ENCODE results near the gene IL13RA2.

IL13RA2 gene

GRCh38 chrX:115011428-115011827, 6.0 kb downstream of the IL13RA2 start:
- no peaks in the 10 kb centered on the region for H3K9me3 ChIP-seq (ENCODE audit: control insufficient read depth, low read length)
- no peak overlapping the region for H3K27ac ChIP-seq (ENCODE audit: insufficient read depth, low read depth, low read length, poor library complexity, severe bottlenecking)
- no peaks in the 10 kb centered on the region for H3K27me3 ChIP-seq (ENCODE audit: control insufficient read depth, insufficient read depth, low read length, poor library complexity, severe bottlenecking)
- H3K4me3 ChIP-seq (ENCODE audit: insufficient read depth, low read depth, low read length), result no peak overlapping the region
- WGBS, 2 experiments, result 100% methylated on average over 1 of the region's 1 CpG
- H3K36me3 ChIP-seq (ENCODE audit: control insufficient read depth, insufficient read depth, low read length), result no peaks in the 10 kb centered on the region
- H3K4me1 ChIP-seq (ENCODE audit: control insufficient read depth, insufficient read depth, low read length), result no peaks in the 10 kb centered on the region

GRCh38 chrX:114999906-115000305, 17.5 kb downstream of the IL13RA2 start:
- H3K9me3 ChIP-seq (ENCODE audit: control insufficient read depth, low read length), result no peaks in the 10 kb centered on the region
- 96% methylated on average over 5 to 6 of the region's 6 CpGs for WGBS, 2 experiments

GRCh38 chrX:114997779-114998178, 19.6 kb downstream of the IL13RA2 start:
- no peak overlapping the region for H3K4me3 ChIP-seq (ENCODE audit: insufficient read depth, low read depth, low read length)
- 73 to 84% methylated on average over 2 of the region's 2 CpGs for WGBS, 2 experiments
- no peak overlapping the region for H3K27ac ChIP-seq (ENCODE audit: insufficient read depth, low read depth, low read length, poor library complexity, severe bottlenecking)
- H3K4me1 ChIP-seq (ENCODE audit: control insufficient read depth, insufficient read depth, low read length), result no peaks in the 10 kb centered on the region
- no peaks in the 10 kb centered on the region for H3K9me3 ChIP-seq (ENCODE audit: control insufficient read depth, low read length)
- H3K27me3 ChIP-seq (ENCODE audit: control insufficient read depth, insufficient read depth, low read length, poor library complexity, severe bottlenecking), result no peaks in the 10 kb centered on the region
- H3K36me3 ChIP-seq (ENCODE audit: control insufficient read depth, insufficient read depth, low read length), result no peaks in the 10 kb centered on the region

More at GRCh38 chrX:114999906-115000305, 17.5 kb downstream of the IL13RA2 start:
- Histone ChIP-seq H3K27ac (ENCODE audit: insufficient read depth, low read depth, low read length, poor library complexity, severe bottlenecking) (no peak overlapping the region), H3K36me3 (ENCODE audit: control insufficient read depth, insufficient read depth, low read length) (no peaks in the 10 kb centered on the region), H3K4me1 (ENCODE audit: control insufficient read depth, insufficient read depth, low read length) (no peaks in the 10 kb centered on the region), H3K4me3 (ENCODE audit: insufficient read depth, low read depth, low read length) (no peak overlapping the region), H3K27me3 (ENCODE audit: control insufficient read depth, insufficient read depth, low read length, poor library complexity, severe bottlenecking) (no peaks in the 10 kb centered on the region)

- Histone ChIP-seq H3K27ac (ENCODE audit: insufficient read depth, low read depth, low read length, poor library complexity, severe bottlenecking) (no peak overlapping the region), H3K4me3 (ENCODE audit: insufficient read depth, low read depth, low read length) (no peak overlapping the region), H3K9me3 (ENCODE audit: control insufficient read depth, low read length) (no peaks in the 10 kb centered on the region), H3K27me3 (ENCODE audit: control insufficient read depth, insufficient read depth, low read length, poor library complexity, severe bottlenecking) (no peaks in the 10 kb centered on the region), H3K36me3 (ENCODE audit: control insufficient read depth, insufficient read depth, low read length) (no peaks in the 10 kb centered on the region), H3K4me1 (ENCODE audit: control insufficient read depth, insufficient read depth, low read length) (no peaks in the 10 kb centered on the region)
- WGBS, 2 experiments, result 85 to 92% methylated on average over 4 to 5 of the region's 5 CpGs
Measured at GRCh38 chrX:114985967-114986592, 31.3 kb downstream of the IL13RA2 start.

- WGBS, 2 experiments, result 89% methylated on average over 2 of the region's 2 CpGs; no CpG with 5 or more reads in 1 of the 2 experiments
- no peaks in the 10 kb centered on the region for H3K27me3 ChIP-seq (ENCODE audit: control insufficient read depth, insufficient read depth, low read length, poor library complexity, severe bottlenecking)
- H3K4me3 ChIP-seq (ENCODE audit: insufficient read depth, low read depth, low read length), result no peak overlapping the region
- no peaks in the 10 kb centered on the region for H3K4me1 ChIP-seq (ENCODE audit: control insufficient read depth, insufficient read depth, low read length)
- H3K27ac ChIP-seq (ENCODE audit: insufficient read depth, low read depth, low read length, poor library complexity, severe bottlenecking), result no peak overlapping the region
- no peaks in the 10 kb centered on the region for H3K36me3 ChIP-seq (ENCODE audit: control insufficient read depth, insufficient read depth, low read length)
- no peaks in the 10 kb centered on the region for H3K9me3 ChIP-seq (ENCODE audit: control insufficient read depth, low read length)
Measured at GRCh38 chrX:114976292-114976691, 41.1 kb downstream of the IL13RA2 start.

- Histone ChIP-seq H3K27me3 (ENCODE audit: control insufficient read depth, insufficient read depth, low read length, poor library complexity, severe bottlenecking) (no peaks in the 10 kb centered on the region), H3K27ac (ENCODE audit: insufficient read depth, low read depth, low read length, poor library complexity, severe bottlenecking) (no peak overlapping the region), H3K9me3 (ENCODE audit: control insufficient read depth, low read length) (no peaks in the 10 kb centered on the region), H3K4me1 (ENCODE audit: control insufficient read depth, insufficient read depth, low read length) (no peaks in the 10 kb centered on the region), H3K4me3 (ENCODE audit: insufficient read depth, low read depth, low read length) (no peak overlapping the region), H3K36me3 (ENCODE audit: control insufficient read depth, insufficient read depth, low read length) (no peaks in the 10 kb centered on the region)
Measured at GRCh38 chrX:114973013-114973412, 44.4 kb downstream of the IL13RA2 start.

GRCh38 chrX:114970806-114971205, 46.6 kb downstream of the IL13RA2 start:
- 67 to 85% methylated on average over 3 of the region's 3 CpGs for WGBS, 2 experiments
- no peak overlapping the region for H3K4me3 ChIP-seq (ENCODE audit: insufficient read depth, low read depth, low read length)
- H3K9me3 ChIP-seq (ENCODE audit: control insufficient read depth, low read length), result no peaks in the 10 kb centered on the region

GRCh38 chrX:114964374-114964773, 53.0 kb downstream of the IL13RA2 start:
- no peaks in the 10 kb centered on the region for H3K4me1 ChIP-seq (ENCODE audit: control insufficient read depth, insufficient read depth, low read length)
- no peaks in the 10 kb centered on the region for H3K27me3 ChIP-seq (ENCODE audit: control insufficient read depth, insufficient read depth, low read length, poor library complexity, severe bottlenecking)
- H3K36me3 ChIP-seq (ENCODE audit: control insufficient read depth, insufficient read depth, low read length), result no peaks in the 10 kb centered on the region
- H3K27ac ChIP-seq (ENCODE audit: insufficient read depth, low read depth, low read length, poor library complexity, severe bottlenecking), result no peak overlapping the region
- WGBS, 2 experiments, result 84 to 100% methylated on average over 1 to 3 of the region's 3 CpGs
- H3K9me3 ChIP-seq (ENCODE audit: control insufficient read depth, low read length), result no peaks in the 10 kb centered on the region
- H3K4me3 ChIP-seq (ENCODE audit: insufficient read depth, low read depth, low read length), result no peak overlapping the region

More at GRCh38 chrX:114970806-114971205, 46.6 kb downstream of the IL13RA2 start:
- Histone ChIP-seq H3K27me3 (ENCODE audit: control insufficient read depth, insufficient read depth, low read length, poor library complexity, severe bottlenecking) (no peaks in the 10 kb centered on the region), H3K27ac (ENCODE audit: insufficient read depth, low read depth, low read length, poor library complexity, severe bottlenecking) (no peak overlapping the region), H3K4me1 (ENCODE audit: control insufficient read depth, insufficient read depth, low read length) (no peaks in the 10 kb centered on the region), H3K36me3 (ENCODE audit: control insufficient read depth, insufficient read depth, low read length) (no peaks in the 10 kb centered on the region)

GRCh38 chrX:114962209-114962608, 55.2 kb downstream of the IL13RA2 start:
- no peaks in the 10 kb centered on the region for H3K27me3 ChIP-seq (ENCODE audit: control insufficient read depth, insufficient read depth, low read length, poor library complexity, severe bottlenecking)
- H3K9me3 ChIP-seq (ENCODE audit: control insufficient read depth, low read length), result no peaks in the 10 kb centered on the region
- no peak overlapping the region for H3K27ac ChIP-seq (ENCODE audit: insufficient read depth, low read depth, low read length, poor library complexity, severe bottlenecking)
- no peak overlapping the region for H3K4me3 ChIP-seq (ENCODE audit: insufficient read depth, low read depth, low read length)
- H3K4me1 ChIP-seq (ENCODE audit: control insufficient read depth, insufficient read depth, low read length), result no peaks in the 10 kb centered on the region
- no peaks in the 10 kb centered on the region for H3K36me3 ChIP-seq (ENCODE audit: control insufficient read depth, insufficient read depth, low read length)

GRCh38 chrX:114959729-114960128, 57.7 kb downstream of the IL13RA2 start:
- Histone ChIP-seq H3K27ac (ENCODE audit: insufficient read depth, low read depth, low read length, poor library complexity, severe bottlenecking) (no peak overlapping the region), H3K27me3 (ENCODE audit: control insufficient read depth, insufficient read depth, low read length, poor library complexity, severe bottlenecking) (no peaks in the 10 kb centered on the region), H3K36me3 (ENCODE audit: control insufficient read depth, insufficient read depth, low read length) (no peaks in the 10 kb centered on the region), H3K9me3 (ENCODE audit: control insufficient read depth, low read length) (no peaks in the 10 kb centered on the region), H3K4me1 (ENCODE audit: control insufficient read depth, insufficient read depth, low read length) (no peaks in the 10 kb centered on the region), H3K4me3 (ENCODE audit: insufficient read depth, low read depth, low read length) (no peak overlapping the region)
